Measurements from ENCODE around the gene PCSK4. TPM values are rescaled to one million over a fixed set of nuclear protein-coding genes. Genes with fewer than 3 reads are reported as not detected.

Gene PCSK4
- total RNA-seq, 2 donors from 2014 or later = 0.52 to 1.8 TPM

DNA sequence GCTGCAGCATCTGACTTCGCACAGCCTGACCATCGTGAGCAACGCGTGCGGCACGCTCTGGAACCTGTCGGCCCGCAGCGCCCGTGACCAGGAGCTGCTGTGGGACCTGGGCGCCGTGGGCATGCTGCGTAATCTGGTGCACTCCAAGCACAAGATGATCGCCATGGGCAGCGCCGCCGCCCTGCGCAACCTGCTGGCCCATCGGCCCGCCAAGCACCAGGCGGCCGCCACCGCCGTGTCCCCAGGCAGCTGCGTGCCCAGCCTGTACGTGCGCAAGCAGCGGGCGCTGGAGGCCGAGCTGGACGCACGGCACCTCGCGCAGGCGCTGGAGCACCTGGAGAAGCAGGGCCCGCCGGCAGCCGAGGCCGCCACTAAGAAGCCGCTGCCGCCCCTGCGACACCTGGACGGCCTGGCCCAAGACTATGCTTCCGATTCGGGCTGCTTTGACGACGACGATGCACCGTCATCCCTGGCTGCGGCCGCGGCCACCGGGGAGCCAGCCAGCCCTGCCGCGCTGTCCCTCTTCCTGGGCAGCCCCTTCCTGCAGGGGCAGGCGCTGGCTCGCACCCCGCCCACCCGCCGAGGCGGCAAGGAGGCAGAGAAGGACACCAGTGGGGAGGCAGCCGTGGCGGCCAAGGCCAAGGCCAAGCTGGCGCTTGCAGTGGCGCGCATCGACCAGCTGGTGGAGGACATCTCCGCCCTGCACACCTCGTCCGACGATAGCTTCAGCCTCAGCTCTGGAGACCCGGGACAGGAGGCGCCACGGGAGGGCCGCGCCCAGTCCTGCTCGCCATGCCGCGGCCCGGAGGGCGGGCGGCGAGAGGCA, 24.7 kb downstream of the PCSK4 start:
- DNase-seq (ENCODE audit: low spot score) = no peak

DNA sequence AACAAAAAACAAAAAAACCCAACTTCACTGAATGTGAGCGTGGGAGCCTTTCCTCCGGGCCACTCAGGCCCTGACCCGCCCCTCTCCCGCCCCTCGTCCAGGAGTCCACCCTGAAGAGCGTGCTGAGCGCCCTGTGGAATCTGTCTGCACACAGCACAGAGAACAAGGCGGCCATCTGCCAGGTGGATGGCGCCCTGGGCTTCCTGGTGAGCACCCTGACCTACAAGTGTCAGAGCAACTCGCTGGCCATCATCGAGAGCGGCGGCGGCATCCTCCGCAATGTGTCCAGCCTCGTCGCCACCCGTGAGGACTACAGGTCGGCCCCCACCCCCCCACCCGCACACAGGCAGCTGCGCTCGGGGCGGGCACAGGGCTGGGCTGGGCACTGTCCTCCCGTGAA, 28.3 kb downstream of the PCSK4 start:
- DNase-seq (ENCODE audit: low spot score) = no peak
- intact Hi-C loops (cut with DNase I) = no loop called here

More for the DNA sequence above, 24.7 kb downstream of the PCSK4 start:
- intact Hi-C loops (cut with DNase I) = no loop called here

DNA sequence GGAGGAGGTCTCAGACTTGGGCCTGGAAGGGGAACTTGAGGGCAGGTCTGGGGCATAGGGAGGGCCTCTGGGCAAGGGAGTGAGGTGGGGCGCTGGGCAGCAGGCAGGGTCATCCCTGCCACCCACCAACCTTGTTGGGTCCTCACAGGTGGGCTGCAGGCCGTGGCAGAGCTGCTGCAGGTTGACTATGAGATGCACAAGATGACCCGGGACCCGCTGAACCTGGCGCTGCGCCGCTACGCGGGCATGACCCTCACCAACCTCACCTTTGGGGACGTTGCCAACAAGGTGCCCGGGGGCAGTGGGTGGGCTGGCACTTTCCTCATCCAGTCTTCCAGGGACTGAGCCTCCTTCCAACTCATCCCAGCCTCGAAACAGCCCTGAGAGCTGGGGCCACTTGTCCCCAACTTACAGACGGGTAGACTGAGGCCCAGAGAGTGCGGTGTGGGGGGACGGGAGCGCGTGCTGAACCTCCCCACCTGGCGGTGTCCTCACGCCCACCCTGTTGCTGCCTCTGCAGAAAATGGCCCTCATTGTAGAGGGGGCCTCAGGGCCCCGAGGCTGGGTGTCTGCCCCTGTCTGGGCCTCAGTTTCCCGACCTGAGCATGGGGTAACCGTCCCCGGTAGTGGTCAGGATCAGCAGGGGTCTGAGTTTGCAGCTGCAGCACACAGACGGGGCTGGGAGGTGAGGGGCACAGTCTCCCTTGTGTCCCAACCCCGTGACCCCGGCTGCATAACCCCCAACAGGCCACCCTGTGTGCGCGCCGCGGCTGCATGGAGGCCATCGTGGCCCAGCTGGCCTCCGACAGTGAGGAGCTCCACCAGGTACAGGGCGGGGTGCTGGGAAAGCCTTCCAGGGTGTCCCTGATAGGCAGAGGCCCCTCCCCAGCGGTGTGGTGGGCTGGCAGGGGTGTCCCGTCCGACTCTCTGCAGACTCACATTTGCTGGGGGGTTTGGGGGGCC, 29.8 kb downstream of the PCSK4 start:
- DNase-seq (ENCODE audit: low spot score) = no peak
- intact Hi-C loops (cut with DNase I) = no loop called here

DNA sequence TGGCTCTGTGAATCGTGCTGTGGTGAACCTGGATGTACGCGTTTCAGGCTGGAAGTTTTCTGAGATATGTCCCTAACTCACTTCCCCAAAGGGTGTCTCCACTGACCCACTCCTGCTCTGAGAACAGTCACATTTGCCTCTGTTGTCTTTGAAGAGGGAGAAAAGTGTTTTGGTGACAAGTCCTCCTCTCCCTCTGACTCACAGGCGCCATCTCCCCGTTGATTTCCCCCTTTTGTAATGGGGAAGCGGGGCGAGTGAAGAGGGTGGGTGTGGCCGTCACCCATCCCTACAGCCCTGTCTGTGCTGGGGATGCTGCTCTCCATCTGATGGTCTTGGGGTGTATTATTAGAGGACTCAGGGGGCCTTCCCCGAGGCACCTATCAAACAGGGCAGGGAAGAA, 30.7 kb downstream of the PCSK4 start:
- intact Hi-C loops (cut with DNase I) = loop anchor here in 1 of 2 donors (10.0 kb wide), 1 partner anchor 175 kb away; the partner anchor contains the start of gene EFNA2
- no peak for DNase-seq (ENCODE audit: low spot score)

DNA sequence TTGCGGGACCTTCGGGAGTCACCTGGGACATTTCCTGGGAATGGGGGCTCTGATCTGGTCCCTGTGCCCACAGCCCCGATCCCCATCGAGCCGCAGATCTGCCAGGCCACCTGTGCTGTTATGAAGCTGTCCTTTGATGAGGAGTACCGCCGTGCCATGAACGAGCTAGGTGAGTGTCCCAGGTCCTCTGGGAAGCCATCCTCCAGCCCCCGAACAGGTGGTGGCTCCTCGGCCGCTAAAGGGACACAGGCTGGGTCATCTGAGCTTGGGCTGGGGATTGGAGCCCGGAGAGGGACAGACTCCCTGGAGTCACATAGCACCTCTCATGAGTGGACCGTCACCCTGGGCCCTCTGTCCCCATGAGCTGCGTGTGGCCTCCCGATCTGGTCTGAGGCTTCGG, 32.3 kb downstream of the PCSK4 start:
- intact Hi-C loops (cut with DNase I) = loop anchor here in 1 of 2 donors (10.0 kb wide), 1 partner anchor 173 kb away; the partner anchor contains the start of gene EFNA2
- DNase-seq (ENCODE audit: low spot score) = no peak

DNA sequence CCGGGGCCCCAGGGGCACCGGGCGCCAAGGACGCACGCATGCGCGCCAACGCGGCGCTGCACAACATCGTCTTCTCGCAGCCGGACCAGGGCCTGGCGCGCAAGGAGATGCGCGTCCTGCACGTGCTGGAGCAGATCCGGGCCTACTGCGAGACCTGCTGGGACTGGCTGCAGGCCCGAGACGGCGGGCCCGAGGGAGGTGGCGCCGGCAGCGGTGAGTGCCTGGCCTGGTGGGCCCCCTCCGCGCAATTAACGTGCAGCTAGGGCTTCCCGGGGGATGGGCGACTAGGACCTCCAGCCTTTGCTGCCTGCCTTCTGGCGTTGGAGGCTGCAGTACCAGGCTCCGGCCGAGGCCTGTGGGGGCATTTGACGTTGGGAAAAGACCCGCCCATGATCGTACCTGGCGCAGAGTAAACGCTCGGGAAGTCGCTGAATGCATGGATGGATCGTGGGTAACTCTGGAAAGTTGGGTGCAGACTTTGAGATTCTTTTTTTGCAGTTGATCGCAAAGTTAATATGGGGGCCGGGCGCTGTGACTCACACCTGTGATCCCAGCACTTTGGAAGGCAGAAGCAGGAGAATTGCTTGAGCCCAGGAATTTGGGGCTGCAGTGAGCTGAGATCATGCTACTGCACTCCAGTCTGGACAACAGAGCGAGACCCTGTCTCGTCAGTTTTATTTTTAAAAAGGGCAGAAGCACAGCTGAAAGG, 33.0 kb downstream of the PCSK4 start:
- intact Hi-C loops (cut with DNase I) = loop anchor here in 1 of 2 donors (10.0 kb wide), 1 partner anchor 172 kb away; the partner anchor contains the start of gene EFNA2
- no peak for DNase-seq (ENCODE audit: low spot score)

DNA sequence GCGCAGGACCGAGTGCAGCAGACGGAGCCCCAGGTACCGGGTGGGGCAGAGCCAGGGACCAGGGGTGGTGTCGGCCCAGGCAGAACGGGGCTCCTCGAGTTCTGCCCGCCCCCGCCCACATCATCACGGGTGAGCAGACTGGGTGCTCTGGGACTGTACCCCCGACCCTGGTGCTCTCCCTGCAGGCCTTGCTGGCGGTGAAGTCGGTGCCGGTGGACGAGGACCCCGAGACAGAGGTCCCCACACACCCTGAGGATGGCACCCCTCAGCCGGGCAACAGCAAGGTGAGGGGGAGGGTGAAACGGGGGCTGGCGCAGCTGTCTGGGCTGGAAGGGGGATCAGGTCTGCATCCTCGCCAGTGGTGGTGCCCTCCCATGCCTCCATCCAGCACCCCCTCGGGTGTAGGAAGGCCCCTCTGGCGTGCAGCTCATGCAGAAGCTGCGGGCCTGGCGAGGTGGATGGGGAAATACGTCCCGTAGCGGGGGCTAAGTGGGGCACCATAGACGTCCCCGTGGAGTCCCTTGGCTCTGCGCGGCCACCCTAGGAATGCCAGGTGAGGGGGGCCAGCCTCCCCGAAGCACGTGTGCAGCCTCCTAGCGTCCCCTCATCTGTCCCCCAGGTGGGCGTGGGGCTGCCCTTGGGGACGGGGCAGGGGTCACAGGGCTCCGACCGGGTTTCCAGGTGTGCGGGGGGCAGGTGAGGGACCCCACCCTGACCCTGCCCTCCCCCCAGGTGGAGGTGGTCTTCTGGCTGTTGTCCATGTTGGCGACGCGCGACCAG, 33.8 kb downstream of the PCSK4 start:
- no peak for DNase-seq (ENCODE audit: low spot score)
- intact Hi-C loops (cut with DNase I) = loop anchor here in 1 of 2 donors (10.0 kb wide), 1 partner anchor 172 kb away; the partner anchor contains the start of gene EFNA2

DNA sequence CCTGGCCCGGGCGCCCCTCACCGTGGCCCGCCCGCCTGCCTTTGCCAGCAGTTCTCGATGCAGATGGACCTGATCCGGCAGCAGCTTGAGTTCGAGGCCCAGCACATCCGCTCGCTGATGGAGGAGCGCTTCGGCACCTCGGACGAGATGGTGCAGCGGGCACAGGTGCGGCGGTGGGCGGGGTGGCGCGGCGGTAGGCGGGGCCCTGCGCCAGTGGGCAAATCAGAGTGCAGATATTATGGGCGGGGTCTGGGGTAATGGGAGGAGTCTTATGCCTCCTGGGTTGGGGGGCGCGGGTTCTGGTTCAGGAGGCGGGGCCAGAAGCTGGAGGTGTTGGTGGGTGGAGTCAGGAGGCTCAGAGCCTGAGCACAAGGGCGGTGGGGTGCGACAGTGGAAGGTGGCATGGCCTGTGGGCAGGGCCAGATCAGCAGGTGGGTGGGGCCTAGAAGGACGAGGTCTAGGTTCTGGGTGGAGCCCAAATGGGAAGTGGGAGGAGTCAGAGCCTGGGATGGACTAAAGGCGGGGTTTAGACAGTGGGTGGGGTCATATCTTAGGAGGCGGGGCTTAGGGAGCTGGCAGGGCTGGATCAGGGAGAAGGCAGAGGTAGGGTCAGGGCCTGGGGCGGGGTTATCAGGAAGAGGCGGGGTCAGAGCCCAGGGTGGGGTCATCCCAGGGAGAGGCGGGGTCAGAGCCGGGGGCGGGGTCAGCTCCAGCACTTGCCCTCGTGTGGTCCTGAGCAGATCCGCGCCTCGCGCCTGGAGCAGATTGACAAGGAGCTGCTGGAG, 34.6 kb downstream of the PCSK4 start:
- DNase-seq (ENCODE audit: low spot score) = no peak

DNA sequence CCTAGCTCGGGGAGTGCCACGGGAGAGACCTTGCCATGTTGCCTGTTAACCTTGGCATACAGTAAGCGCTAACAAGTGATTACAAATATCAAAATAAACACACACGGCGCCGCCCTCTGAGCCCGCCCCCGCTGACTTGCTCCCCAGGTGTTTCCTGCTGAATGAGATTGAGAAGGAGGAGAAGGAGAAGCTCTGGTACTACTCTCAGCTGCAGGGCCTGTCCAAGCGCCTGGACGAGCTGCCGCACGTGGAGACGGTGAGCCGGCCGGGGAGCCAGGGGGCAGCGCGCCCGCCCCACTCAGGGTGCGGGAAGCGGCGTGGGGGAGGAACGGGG, 35.2 kb downstream of the PCSK4 start:
- intact Hi-C loops (cut with DNase I) = loop anchor here in 1 of 2 donors (10.0 kb wide), 1 partner anchor 170 kb away; the partner anchor contains the start of gene EFNA2
- no peak for DNase-seq (ENCODE audit: low spot score)

More for the DNA sequence above, 34.6 kb downstream of the PCSK4 start:
- intact Hi-C loops (cut with DNase I) = loop anchor here in 1 of 2 donors (10.0 kb wide), 1 partner anchor 171 kb away; the partner anchor contains the start of gene EFNA2

DNA sequence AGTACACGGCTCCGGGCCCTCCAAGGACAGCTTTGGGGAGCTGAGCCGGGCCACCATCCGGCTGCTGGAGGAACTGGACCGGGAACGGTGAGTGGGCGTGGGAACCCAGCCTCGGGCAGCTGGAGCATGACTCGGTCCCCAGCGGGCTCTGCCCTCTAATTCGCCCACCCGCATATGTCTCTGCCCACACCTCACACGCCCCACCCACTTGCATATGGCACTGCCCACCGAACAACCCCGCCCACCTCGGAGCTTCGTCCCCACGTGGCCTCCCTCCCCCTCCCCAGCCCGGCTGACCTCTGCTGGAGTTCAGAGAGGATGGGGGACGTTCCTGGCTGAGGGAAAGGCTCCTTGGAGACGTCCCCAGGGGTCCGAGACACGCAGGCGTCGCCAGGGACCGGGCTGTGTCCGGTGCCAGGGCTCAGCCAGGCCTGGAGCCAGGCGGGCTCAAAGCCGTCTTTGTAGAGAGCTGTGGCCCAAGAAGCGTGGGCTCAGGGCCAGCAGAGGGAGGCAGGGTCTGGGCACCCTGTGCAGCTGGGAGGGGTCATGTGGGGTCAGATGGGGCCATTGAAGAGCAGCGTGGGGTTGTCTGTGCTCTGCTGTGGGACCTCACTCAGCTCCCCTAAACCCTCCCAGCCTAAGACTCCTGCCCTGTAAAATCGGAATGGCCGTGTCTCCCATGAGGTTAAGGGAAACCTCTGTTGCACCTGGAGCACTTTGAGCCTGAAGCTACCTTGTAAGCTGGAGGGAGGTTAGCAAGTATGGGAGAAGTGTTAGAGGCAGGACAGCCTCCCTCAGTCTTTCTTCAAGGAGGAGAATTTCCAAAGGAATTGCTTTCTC, 36.4 kb downstream of the PCSK4 start:
- DNase-seq (ENCODE audit: low spot score) = no peak
- intact Hi-C loops (cut with DNase I) = loop anchor here in 1 of 2 donors (10.0 kb wide), 1 partner anchor 169 kb away; the partner anchor contains the start of gene EFNA2

DNA sequence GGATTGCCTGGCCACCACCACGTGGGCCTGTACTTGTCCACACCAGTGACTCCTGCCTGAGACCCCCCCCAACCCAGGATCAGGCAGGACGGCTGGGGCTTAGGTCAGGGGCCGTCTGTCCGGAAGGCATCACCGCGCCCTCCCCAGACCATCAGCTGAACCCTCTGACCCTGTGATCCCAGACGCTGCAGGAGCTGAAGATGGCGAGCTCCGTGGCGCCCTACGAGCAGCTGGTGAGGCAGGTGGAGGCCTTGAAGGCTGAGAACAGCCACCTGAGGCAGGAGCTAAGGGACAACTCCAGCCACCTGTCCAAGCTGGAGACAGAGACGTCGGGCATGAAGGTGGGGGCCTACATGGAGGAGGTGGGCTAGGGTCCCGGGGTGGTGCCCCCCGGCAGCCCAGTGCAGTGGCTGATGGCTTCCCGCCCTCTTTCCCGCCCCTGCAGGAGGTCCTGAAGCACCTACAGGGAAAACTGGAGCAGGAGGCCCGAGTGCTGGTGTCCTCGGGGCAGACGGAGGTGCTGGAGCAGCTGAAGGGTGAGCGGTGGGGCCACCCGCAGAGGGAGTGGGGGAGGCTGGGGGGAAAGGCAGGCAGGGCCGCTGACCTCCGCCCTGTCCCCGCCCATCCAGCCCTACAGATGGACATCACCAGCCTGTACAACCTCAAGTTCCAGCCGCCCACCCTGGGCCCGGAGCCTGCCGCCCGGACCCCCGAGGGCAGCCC, 37.2 kb downstream of the PCSK4 start:
- intact Hi-C loops (cut with DNase I) = loop anchor here in 1 of 2 donors (10.0 kb wide), 1 partner anchor 168 kb away; the partner anchor contains the start of gene EFNA2
- no peak for DNase-seq (ENCODE audit: low spot score)

DNA sequence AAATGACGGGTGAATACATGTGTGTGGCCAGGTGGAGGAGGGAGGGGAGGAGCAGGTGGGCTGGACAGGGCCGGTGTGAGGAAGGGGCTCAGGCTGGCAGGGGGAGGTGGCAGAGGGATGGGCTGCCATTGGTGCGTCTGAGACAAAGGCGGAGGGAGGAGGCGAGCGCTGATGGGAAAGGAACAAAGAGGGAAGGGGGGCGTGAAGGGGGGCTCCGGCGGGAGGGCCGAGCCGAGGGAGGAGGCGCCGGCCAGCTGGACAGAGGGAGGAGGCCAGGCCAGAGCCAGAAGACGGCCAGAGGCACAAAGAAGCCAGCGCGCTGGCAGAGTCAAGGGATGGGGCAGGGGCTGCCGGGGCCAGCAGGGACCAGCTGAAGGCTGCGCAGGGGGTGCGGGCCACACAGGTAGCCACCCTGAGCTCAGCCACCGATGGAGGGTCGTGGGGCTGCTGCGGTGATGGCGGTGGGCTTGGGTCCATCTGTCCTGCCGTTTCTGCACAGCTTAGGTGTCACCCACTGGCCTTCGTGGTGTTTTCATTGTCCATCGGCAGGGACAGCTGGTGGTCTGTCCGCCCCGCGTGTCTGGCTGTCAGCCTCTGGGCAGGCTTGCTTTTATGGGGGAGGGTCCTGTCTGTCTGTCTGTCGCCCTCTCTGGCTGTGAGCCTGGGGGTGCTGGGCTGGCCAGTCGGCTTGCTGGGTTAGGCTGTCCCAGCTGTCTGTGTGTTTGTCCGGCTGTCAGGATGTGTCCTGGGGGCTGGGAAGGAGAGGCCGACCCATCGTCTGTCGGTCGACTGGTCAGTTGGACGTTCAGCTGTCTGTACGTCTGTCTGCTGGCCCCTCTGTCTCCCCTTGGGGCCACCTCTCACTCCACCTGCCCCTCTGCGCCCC, 38.0 kb downstream of the PCSK4 start:
- no peak for DNase-seq (ENCODE audit: low spot score)
- intact Hi-C loops (cut with DNase I) = loop anchor here in 1 of 2 donors (10.0 kb wide), 1 partner anchor 167 kb away; the partner anchor contains the start of gene EFNA2

DNA sequence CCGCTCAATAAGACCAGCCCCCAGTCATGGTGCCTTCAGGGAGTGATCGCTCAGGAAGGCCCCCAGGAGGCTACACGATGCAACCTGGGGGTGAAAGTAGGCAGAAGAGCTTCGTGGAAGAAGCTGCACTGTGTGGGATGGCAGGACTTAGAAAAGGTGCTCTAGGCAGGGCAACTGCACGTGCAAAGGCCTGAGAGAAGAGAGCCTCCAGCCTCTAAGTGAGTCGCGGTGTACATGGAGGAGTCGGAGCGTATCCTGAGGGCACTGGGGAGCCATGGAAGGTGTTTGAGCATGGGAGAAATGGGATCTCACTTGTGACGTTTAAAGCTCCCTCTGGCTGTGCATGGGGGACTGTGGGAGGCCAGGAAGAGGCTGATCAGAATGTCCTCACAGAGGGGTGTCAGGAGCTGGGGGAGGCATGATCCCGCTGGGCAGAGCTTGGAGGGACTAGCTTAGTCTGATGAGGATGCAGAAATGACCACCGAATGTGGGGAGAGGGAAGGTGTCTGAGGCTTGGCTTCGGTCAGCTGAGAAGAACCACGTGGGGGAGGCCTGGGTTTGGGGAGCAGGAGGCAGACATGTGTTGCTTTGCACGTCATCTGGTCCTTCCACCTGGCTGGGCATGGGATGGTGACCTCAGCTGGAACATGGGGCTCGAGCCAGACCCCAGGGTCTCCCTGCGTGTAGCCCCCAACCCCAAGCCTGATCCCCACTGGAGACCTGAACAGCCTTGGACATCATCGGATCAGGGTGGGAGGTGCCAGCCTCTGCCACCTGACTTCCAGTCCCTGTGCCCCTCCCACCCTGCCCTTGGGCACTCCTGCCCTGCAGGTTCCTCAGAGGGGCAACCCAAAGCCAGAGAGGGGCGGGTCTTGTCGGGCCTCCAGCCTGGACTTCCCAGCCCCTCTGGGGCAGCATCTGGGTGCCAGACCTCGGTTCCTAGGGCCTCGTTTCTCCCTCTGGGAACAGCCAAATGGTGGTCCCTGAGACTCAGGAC, 39.1 kb downstream of the PCSK4 start:
- intact Hi-C loops (cut with DNase I) = loop anchor here in 1 of 2 donors (10.0 kb wide), 1 partner anchor 166 kb away; the partner anchor contains the start of gene EFNA2
- DNase-seq (ENCODE audit: low spot score) = no peak
